ENCODE results near the gene GRAP2. TPM values are rescaled to one million over a fixed set of nuclear protein-coding genes. Genes with fewer than 3 reads are reported as not detected.

Gene GRAP2
- total and polyA plus RNA-seq, 10 of the 15 experiments (the other 5 are each of a cell fraction or from before 2014, with no cell fraction given) = 3.3 to 79.1 (median 59.6) TPM

DNA sequence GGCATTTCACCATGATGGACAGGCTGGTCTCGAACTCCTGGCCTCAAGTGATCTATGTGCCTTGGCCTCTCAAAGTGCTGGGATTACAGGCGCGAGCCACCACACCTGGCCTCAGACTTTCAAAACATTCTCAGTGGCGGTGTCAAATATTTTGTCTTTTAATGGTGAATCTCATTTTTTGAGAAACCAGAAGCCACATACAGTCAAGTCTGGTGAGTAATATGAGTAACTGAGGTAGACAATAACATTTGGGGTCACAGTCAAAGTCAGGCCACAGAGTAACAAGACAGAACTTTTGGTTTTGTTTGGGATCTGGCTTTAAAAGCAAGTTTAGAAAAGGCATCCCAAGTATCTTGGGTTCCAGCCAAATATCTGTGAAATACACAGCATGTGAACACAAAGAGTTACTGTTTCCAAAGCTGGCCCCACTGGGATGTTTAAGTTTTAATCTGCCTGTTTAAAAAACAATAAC is 53.7 kb downstream of the GRAP2 start (continued):
- TF ChIP-seq PRDM15 (CRISPR knock-in tag; IDR thresholded peaks at IDR 0.05) (no peak), SUPT20H (IDR thresholded peaks at IDR 0.05; ENCODE audit: borderline replicate concordance, control insufficient read depth, low read depth, low read length) (no peak), RUNX3 (IDR thresholded peaks at IDR 0.05; ENCODE audit: low read length) (peak; percentile 93), CREB1 (IDR thresholded peaks at IDR 0.05; ENCODE audit: low read depth) (no peak), MXI1 (IDR thresholded peaks at IDR 0.05; ENCODE audit: low read depth, low read length) (no peak), TBL1XR1 (IDR thresholded peaks at IDR 0.05; ENCODE audit: low read depth, low read length) (0 out of 2 replicates have a peak, but pooled peaks have one; percentile 49), BMI1 (IDR thresholded peaks at IDR 0.05; ENCODE audit: borderline replicate concordance) (no peak), ZNF592 (IDR thresholded peaks at IDR 0.05) (no peak), PAX8 (IDR thresholded peaks at IDR 0.05) (no peak), MYB (IDR thresholded peaks at IDR 0.05; ENCODE audit: borderline replicate concordance, low read depth, low read length) (no peak), BHLHE40 (IDR thresholded peaks at IDR 0.05; ENCODE audit: borderline replicate concordance in 1 of 2, low read depth in 2 of 2, low read length in 1 of 2) (0 out of 4 replicates have a peak, but pooled peaks of 1 of the 2 experiments have one; percentile 13), SKIL (IDR thresholded peaks at IDR 0.05; ENCODE audit: low read depth, poor library complexity, severe bottlenecking) (peak; percentile 89), JUNB (IDR thresholded peaks at IDR 0.05) (peak; percentile 54), YY1 (IDR thresholded peaks at IDR 0.05; ENCODE audit: low read depth, low read length) (no peak), PML (IDR thresholded peaks at IDR 0.05; ENCODE audit: low read length) (no peak), NR2C1 (IDR thresholded peaks at IDR 0.05) (no peak), STAT3 (IDR thresholded peaks at IDR 0.05; ENCODE audit: low read depth, low read length) (no peak), IKZF2 (IDR thresholded peaks at IDR 0.05) (no peak), ATF2 (IDR thresholded peaks at IDR 0.05; ENCODE audit: low read length) (peak; percentile 53; the same call in 1 of the 2 replicates), HDGF (IDR thresholded peaks at IDR 0.05) (no peak), NFIC (IDR thresholded peaks at IDR 0.05; ENCODE audit: low read depth, low read length) (no peak)
